ENCODE results near the gene FAM240B.

FAM240B gene

DNA sequence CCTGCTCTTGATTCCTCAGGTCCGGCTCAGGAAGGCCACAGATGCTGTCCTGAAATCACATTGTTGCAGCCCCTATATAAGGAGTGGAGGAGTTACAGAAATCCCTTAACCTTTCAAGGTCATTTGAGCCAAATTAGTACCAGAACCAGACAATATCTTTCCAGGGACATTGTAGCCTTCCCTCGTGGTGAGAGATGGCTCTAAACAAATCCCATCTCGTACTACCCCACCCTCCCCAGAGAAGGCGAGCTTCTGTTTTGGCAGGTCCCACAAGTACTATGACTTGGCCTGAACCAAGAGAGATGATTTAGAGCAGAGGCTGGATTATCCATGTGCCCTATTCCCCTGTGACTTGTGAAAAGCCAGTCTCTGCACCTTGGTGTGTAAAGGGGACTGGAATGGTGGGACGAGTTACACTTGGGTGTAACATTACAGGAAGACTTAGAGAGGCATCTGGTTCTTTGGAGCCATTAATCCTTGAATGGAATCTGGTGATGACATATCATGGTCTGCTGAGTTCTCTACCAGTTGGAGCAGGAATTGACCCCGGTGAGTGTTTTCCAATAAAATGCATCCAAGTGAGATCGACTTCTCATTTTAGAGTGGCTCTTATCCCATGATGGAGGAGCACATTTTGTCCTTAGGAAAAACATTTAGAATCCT lies at the start of gene FAM240B:
TSS of gene FAM240B (minus strand) at position 51 of the 663 bp plus-strand sequence. CDS start 16,134 bp downstream, outside the sequence.
- TF ChIP-seq, protein P1, sequence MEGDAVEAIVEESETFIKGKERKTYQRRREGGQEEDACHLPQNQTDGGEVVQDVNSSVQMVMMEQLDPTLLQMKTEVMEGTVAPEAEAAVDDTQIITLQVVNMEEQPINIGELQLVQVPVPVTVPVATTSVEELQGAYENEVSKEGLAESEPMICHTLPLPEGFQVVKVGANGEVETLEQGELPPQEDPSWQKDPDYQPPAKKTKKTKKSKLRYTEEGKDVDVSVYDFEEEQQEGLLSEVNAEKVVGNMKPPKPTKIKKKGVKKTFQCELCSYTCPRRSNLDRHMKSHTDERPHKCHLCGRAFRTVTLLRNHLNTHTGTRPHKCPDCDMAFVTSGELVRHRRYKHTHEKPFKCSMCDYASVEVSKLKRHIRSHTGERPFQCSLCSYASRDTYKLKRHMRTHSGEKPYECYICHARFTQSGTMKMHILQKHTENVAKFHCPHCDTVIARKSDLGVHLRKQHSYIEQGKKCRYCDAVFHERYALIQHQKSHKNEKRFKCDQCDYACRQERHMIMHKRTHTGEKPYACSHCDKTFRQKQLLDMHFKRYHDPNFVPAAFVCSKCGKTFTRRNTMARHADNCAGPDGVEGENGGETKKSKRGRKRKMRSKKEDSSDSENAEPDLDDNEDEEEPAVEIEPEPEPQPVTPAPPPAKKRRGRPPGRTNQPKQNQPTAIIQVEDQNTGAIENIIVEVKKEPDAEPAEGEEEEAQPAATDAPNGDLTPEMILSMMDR (IDR thresholded peaks at IDR 0.05; ENCODE audit: low read depth, low read length, missing control alignments), result no peak
- no peak for DNase-seq (ENCODE audit: extremely low read depth, low read depth)
- H3K4me3 ChIP-seq (replicated peaks; ENCODE audit: low read depth, low read length), result no peak within 1 kb of the TSS

DNA sequence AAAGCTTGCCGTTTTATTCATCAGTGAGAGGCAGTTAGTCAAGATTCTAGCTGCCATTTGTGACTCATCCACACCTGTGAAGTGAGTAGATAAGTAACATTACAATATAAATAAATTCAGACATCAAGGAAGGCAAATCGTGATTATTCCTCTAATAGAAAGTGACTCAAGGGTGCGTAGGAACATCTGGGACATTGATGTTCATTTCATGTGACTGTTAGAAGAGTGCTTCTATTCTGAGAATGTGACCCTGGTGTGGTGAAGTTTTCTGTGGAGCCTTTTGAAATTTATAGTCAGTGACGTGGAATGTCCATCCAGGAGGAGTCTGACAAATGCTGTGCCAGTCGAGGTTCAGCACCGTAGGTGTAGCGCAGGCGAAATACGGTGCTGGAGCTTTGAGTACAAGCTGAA lies 48.4 kb upstream of the FAM240B start:
- TF ChIP-seq, protein P1 (IDR thresholded peaks at IDR 0.05; ENCODE audit: low read depth, low read length, missing control alignments), result no peak
- DNase-seq (ENCODE audit: extremely low read depth, low read depth), result no peak
- H3K4me3 ChIP-seq (replicated peaks; ENCODE audit: low read depth, low read length), result no peak overlapping the region

DNA sequence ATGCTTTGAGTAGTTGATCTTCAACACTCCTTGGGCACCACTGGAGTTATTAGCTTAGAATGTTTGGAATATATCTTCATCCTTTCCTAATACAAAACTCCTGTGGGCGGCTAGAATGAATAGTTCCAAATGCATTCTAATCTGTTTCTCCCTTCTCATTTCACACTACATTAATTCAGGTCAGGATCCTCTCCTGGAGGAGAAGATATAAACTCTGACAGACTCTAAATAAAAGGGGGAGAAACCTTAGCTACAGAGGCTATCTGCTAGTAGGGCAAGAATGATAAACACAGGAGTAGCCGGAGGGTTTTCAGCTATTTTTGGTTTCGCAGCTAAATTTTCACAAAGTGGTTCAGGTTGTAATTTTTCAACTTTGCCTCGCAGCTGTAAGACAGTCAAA lies 45.2 kb upstream of the FAM240B start:
- no peak overlapping the region for H3K4me3 ChIP-seq (replicated peaks; ENCODE audit: low read depth, low read length)
- TF ChIP-seq, protein P1 (IDR thresholded peaks at IDR 0.05; ENCODE audit: low read depth, low read length, missing control alignments), result no peak
- DNase-seq (ENCODE audit: extremely low read depth, low read depth), result no peak

DNA sequence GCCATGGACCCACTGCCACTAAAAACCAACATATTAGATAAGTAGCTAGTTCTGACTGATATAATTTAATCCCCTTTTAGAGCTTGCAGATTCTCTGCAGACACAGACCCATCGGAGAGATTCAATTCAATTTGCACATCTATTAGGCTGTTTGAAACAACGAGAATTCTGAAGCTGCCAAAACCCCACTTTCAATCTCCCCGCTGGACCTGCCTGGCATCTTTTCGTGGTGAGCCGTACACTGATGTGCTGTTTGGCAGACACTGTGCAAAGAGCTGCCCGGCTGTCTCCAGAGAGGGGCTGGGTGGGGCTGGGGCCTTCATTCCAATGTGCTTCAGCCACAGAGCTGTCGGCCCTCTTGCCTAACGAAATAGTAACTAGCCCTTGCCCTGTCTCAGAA lies 42.1 kb upstream of the FAM240B start:
- no peak overlapping the region for H3K4me3 ChIP-seq (replicated peaks; ENCODE audit: low read depth, low read length)
- TF ChIP-seq, protein P1 (IDR thresholded peaks at IDR 0.05; ENCODE audit: low read depth, low read length, missing control alignments), result no peak
- DNase-seq (ENCODE audit: extremely low read depth, low read depth), result no peak

DNA sequence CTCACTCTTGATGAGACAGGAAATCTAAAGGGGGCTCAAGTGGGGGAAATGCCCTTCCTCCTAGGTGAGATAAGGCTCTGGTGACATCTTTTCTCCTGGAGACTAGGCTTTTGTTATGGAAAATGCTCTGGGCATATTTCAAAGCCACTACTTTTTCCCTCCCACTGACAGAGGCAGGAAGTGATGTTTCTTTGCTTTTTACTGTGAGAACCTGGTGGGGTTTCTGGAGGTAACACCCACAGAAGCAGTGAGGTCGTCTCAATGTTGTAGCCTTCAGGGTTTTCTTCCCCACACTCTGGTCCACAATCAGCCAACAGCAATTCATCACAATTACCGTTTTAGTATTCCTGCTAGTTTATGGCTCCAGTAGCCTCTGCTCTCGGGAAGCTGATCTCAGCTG lies 41.4 kb upstream of the FAM240B start:
- DNase-seq (ENCODE audit: extremely low read depth, low read depth), result no peak
- H3K4me3 ChIP-seq (replicated peaks; ENCODE audit: low read depth, low read length), result no peak overlapping the region
- TF ChIP-seq, protein P1 (IDR thresholded peaks at IDR 0.05; ENCODE audit: low read depth, low read length, missing control alignments), result no peak

DNA sequence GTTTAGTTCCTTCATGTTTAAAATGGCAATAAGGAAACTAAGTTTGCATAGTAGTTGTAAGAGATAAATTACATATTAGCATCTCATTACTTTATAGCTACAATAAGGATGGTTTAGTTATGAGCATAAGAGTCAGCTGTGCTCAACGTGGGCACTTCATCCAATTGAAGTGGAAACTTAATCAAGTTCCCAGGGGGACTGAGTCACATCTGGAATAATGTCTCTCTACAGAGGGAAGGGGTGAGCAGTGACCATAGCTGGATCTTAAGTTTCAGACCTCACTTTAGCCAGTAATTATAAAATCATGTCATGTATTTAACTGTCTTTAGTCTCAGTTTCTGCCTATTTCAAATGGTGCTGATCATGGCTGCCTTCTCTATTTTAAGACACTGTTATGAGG lies 36.8 kb upstream of the FAM240B start:
- H3K4me3 ChIP-seq (replicated peaks; ENCODE audit: low read depth, low read length), result no peak overlapping the region
- DNase-seq (ENCODE audit: extremely low read depth, low read depth), result no peak
- TF ChIP-seq, protein P1 (IDR thresholded peaks at IDR 0.05; ENCODE audit: low read depth, low read length, missing control alignments), result no peak

DNA sequence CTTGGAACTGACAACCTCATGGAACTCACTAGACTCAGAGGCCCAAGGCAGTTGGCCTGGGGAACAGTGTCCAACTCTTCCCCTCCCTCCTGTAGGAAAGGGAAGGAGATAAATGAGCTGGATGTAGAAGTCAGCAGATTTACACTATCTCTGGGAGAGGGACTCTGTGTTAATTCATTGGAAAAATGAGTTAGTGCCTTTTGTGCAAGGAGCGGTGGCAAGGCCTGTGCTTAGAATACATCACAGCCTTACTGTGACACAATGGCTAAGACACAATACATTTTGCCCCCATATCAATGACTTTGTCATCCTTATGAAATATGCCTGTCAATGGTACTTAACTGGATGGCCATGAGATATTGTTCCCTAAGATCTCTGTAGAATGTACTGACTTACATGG lies 28.0 kb upstream of the FAM240B start:
- DNase-seq (ENCODE audit: extremely low read depth, low read depth), result no peak
- no peak overlapping the region for H3K4me3 ChIP-seq (replicated peaks; ENCODE audit: low read depth, low read length)

More for the DNA sequence above, 28.0 kb upstream of the FAM240B start:
- TF ChIP-seq, protein P1 (IDR thresholded peaks at IDR 0.05; ENCODE audit: low read depth, low read length, missing control alignments), result no peak

Measured in HFF-Myc (cell line).